SU-DHL-6 (cell line): ENCODE measurements around the gene SPTLC2.

Experiments
- H2AFZ ChIP-seq: fragments of 200-600 bp; sonication (generic); 2 replicates; pipeline ENCODE4 v1.6.1; 2014; ENCODE audit warnings: low read depth, mild to moderate bottlenecking, moderate library complexity, mixed read lengths, antibody characterized with exemption, low read length; ENCODE audit not compliant: severe bottlenecking
- H3F3A ChIP-seq: fragments of 200-600 bp; shearing (Covaris generic); 2 replicates; pipeline ENCODE4 v1.6.0; 2016; ENCODE audit warnings: antibody characterized with exemption, mild to moderate bottlenecking; ENCODE audit not compliant: insufficient read depth
- H3K27ac ChIP-seq: fragments of 200-600 bp; sonication (generic); 2 replicates; pipeline ENCODE4 v1.5.1; 2016; ENCODE audit warnings: low read depth, mild to moderate bottlenecking, low read length, moderate library complexity, mixed read lengths
- H3K27me3 ChIP-seq: fragments of 200-600 bp; sonication (generic), shearing (Covaris generic); 2 replicates; pipeline ENCODE4 v1.6.0; 2014; ENCODE audit warnings: mild to moderate bottlenecking, low read length
- H3K36me3 ChIP-seq: fragments of 200-600 bp; sonication (generic); 2 replicates; pipeline ENCODE4 v1.6.1; 2014; ENCODE audit warnings: mild to moderate bottlenecking, low read length, mixed read lengths
- H3K4me2 ChIP-seq: fragments of 300-600, 200-600 bp; shearing (Covaris generic), sonication (generic); 2 replicates; pipeline ENCODE4 v1.6.0; 2014; ENCODE audit warnings: low read length, low read depth, mild to moderate bottlenecking; ENCODE audit not compliant: poor library complexity, severe bottlenecking
- H3K4me3 ChIP-seq: fragments of 200-600 bp; sonication (generic); 2 replicates; pipeline ENCODE4 v1.5.1; 2014; ENCODE audit warnings: antibody characterized with exemption, low read length, mild to moderate bottlenecking, mixed read lengths; ENCODE audit not compliant: insufficient read depth, poor library complexity, severe bottlenecking
- H3K79me2 ChIP-seq: fragments of 200-600 bp; sonication (generic); 2 replicates; pipeline ENCODE4 v1.6.1; 2014; ENCODE audit warnings: mild to moderate bottlenecking, low read length, moderate library complexity; ENCODE audit not compliant: insufficient read depth
- H3K9ac ChIP-seq: fragments of 200-600 bp; sonication (generic); 2 replicates; pipeline ENCODE4 v1.7.0; 2014; ENCODE audit warnings: mild to moderate bottlenecking, low read length
- H3K9me2 ChIP-seq: fragments of 200-600 bp; sonication (generic); replicated peaks from 2 replicates; pipeline ENCODE4 v1.6.1; 2014; ENCODE audit warnings: low read length; ENCODE audit not compliant: insufficient read depth
- H3K9me3 ChIP-seq: fragments of 200-600 bp; sonication (generic); 2 replicates; pipeline ENCODE4 v1.6.1; 2014; ENCODE audit warnings: low read length, mixed read lengths; ENCODE audit not compliant: insufficient read depth
- H4K20me1 ChIP-seq: fragments of 200-600 bp; sonication (generic); 2 replicates; pipeline ENCODE4 v1.6.1; 2014; ENCODE audit warnings: low read depth, mild to moderate bottlenecking, antibody characterized with exemption, low read length, moderate library complexity, mixed read lengths
- CTCF ChIP-seq: fragments of 200-600 bp; sonication (generic); IDR thresholded peaks from one replicate; pipeline ENCODE4 v1.5.1; 2017; ENCODE audit warnings: antibody characterized with exemption, mild to moderate bottlenecking, low read length, moderate library complexity; ENCODE audit not compliant: insufficient read depth, poor library complexity, severe bottlenecking
- EZH2phosphoT487 ChIP-seq: fragments of 200-600 bp; sonication (generic), shearing (Covaris generic); conservative IDR thresholded peaks from 2 replicates; pipeline ENCODE4 v1.6.1; 2018; ENCODE audit warnings: mild to moderate bottlenecking, antibody characterized with exemption, low read length, moderate library complexity, mixed read lengths

The SPTLC2 gene

GRCh38 chr14:77649326-77649725, 32.9 kb upstream of the SPTLC2 start:
- H3K9me3 ChIP-seq: no peaks in the 10 kb centered on the region
- H3K4me2 ChIP-seq: no peak overlapping the region
- no peak overlapping the region for H3K9ac ChIP-seq
- H4K20me1 ChIP-seq: no peaks in the 10 kb centered on the region
- no peaks in the 10 kb centered on the region for H3K36me3 ChIP-seq
- no peaks in the 10 kb centered on the region for H3K79me2 ChIP-seq
- no peaks in the 10 kb centered on the region for H3F3A ChIP-seq
- H3K27ac ChIP-seq: no peak overlapping the region
- H3K4me3 ChIP-seq: no peak overlapping the region
- no peak overlapping the region for H2AFZ ChIP-seq
- no peaks in the 10 kb centered on the region for H3K9me2 ChIP-seq
- no peak for TF ChIP-seq CTCF
- no peak for TF ChIP-seq EZH2phosphoT487
- H3K27me3 ChIP-seq: no peaks in the 10 kb centered on the region

- H3K9me3 ChIP-seq: no peaks in the 10 kb centered on the region
- H3F3A ChIP-seq: no peaks in the 10 kb centered on the region
- H2AFZ ChIP-seq: no peak overlapping the region
- TF ChIP-seq CTCF (no peak), EZH2phosphoT487 (no peak)
- no peaks in the 10 kb centered on the region for H3K9me2 ChIP-seq
- no peak overlapping the region for H3K4me3 ChIP-seq
- H3K4me2 ChIP-seq: no peak overlapping the region
- H3K36me3 ChIP-seq: no peaks in the 10 kb centered on the region
- no peaks in the 10 kb centered on the region for H4K20me1 ChIP-seq
- H3K27me3 ChIP-seq: no peaks in the 10 kb centered on the region
- no peaks in the 10 kb centered on the region for H3K79me2 ChIP-seq
- H3K27ac ChIP-seq: no peak overlapping the region
- H3K9ac ChIP-seq: no peak overlapping the region
Measured at GRCh38 chr14:77648520-77649200, 32.2 kb upstream of the SPTLC2 start.

- Histone ChIP-seq H3K27ac (no peak overlapping the region), H3K27me3 (no peaks in the 10 kb centered on the region), H3K9me3 (no peaks in the 10 kb centered on the region), H3K36me3 (no peaks in the 10 kb centered on the region), H3K9ac (no peak overlapping the region), H2AFZ (no peak overlapping the region), H4K20me1 (no peaks in the 10 kb centered on the region), H3K9me2 (no peaks in the 10 kb centered on the region), H3F3A (no peaks in the 10 kb centered on the region), H3K79me2 (no peaks in the 10 kb centered on the region), H3K4me3 (no peak overlapping the region), H3K4me2 (no peak overlapping the region)
- TF ChIP-seq CTCF (no peak), EZH2phosphoT487 (no peak)
Measured at GRCh38 chr14:77647853-77648252, 31.4 kb upstream of the SPTLC2 start.
